AG04450 (cell line): ENCODE data around the gene ARSB. TPM values are rescaled to one million over a fixed set of nuclear protein-coding genes. Genes with fewer than 3 reads are reported as not detected.

Experiments used
- CTCF ChIA-PET: fragments of 300-600, 350-600 bp; formaldehyde crosslinking; extraction: SDS; loops from one replicate; lab custom pipeline; 2022; ENCODE audit warnings: antibody characterized with exemption, inconsistent platforms; lab: Charles Lee
- POLR2A ChIA-PET: fragments of 350-600 bp; formaldehyde crosslinking; extraction: SDS; loops from one replicate; lab custom pipeline; 2021; ENCODE audit warnings: antibody characterized with exemption, inconsistent platforms; lab: Yijun Ruan, JAX
- DNase-seq: peaks from one replicate; pipeline ENCODE4 v3.0.0-alpha.2; 2011; ENCODE audit warnings: low read depth, low spot score
- H3K27ac ChIP-seq: one replicate; pipeline ENCODE4 v1.5.1; 2012; ENCODE audit warnings: low read depth, low read length, control low read depth
- H3K27me3 ChIP-seq: one replicate; pipeline ENCODE4 v1.6.0; 2012; ENCODE audit warnings: low read length; ENCODE audit not compliant: control insufficient read depth, insufficient read depth
- H3K4me3 ChIP-seq: 2 replicates; pipeline ENCODE4 v1.5.1; 2011; ENCODE audit warnings: mild to moderate bottlenecking, low read depth, low read length, control low read depth
- H3K9me3 ChIP-seq: 2 replicates; pipeline ENCODE4 v1.5.1; 2012; ENCODE audit warnings: low read length; ENCODE audit not compliant: control insufficient read depth, insufficient read depth
- polyA plus RNA-seq: library from polyadenylated mRNA; depleted of rRNA; stranded (reverse); fragments of >200 nt; gene quantifications from 2 replicates; pipeline ENCODE4 v1.2.3, GENCODE V29; 2011
- TF ChIP-seq, protein P1 (sequence below): IDR thresholded peaks from 2 replicates; pipeline ENCODE4 v1.5.1; 2011; ENCODE audit warnings: low read depth, low read length, control low read depth, inconsistent platforms

The ARSB gene
- polyA plus RNA-seq, 1 experiment = 21.0 TPM

- H3K27ac ChIP-seq = no peak overlapping the region
- no peaks in the 10 kb centered on the region for H3K9me3 ChIP-seq
- H3K27me3 ChIP-seq = no peaks in the 10 kb centered on the region
- H3K4me3 ChIP-seq = no peak overlapping the region
- ChIA-PET CTCF (interaction anchor here (0.6 to 1.1 kb wide), 2 partner anchors 13 to 219 kb away, joined by 3 read pairs; no protein-coding TSS in a partner anchor), POLR2A (interaction anchor here (0.7 to 1.1 kb wide), 2 partner anchors 28 to 70 kb away, joined by 3 read pairs; no protein-coding TSS in a partner anchor)
- TF ChIP-seq, protein P1, sequence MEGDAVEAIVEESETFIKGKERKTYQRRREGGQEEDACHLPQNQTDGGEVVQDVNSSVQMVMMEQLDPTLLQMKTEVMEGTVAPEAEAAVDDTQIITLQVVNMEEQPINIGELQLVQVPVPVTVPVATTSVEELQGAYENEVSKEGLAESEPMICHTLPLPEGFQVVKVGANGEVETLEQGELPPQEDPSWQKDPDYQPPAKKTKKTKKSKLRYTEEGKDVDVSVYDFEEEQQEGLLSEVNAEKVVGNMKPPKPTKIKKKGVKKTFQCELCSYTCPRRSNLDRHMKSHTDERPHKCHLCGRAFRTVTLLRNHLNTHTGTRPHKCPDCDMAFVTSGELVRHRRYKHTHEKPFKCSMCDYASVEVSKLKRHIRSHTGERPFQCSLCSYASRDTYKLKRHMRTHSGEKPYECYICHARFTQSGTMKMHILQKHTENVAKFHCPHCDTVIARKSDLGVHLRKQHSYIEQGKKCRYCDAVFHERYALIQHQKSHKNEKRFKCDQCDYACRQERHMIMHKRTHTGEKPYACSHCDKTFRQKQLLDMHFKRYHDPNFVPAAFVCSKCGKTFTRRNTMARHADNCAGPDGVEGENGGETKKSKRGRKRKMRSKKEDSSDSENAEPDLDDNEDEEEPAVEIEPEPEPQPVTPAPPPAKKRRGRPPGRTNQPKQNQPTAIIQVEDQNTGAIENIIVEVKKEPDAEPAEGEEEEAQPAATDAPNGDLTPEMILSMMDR = no peak
- DNase-seq = no peak
These were observed 238.9 kb downstream of the ARSB start for GRCh38 chr5:78746021-78746770.

GRCh38 chr5:78744951-78745534, 240.1 kb downstream of the ARSB start:
- CTCF ChIA-PET = interaction anchor here (0.5 to 1.3 kb wide), 4 partner anchors 221 to 1094 kb away, joined by 3 read pairs; no protein-coding TSS in a partner anchor
- H3K27me3 ChIP-seq = no peaks in the 10 kb centered on the region
- POLR2A ChIA-PET = no interaction called here
- DNase-seq = no peak
- TF ChIP-seq, protein P1 = no peak
- no peak overlapping the region for H3K4me3 ChIP-seq
- H3K9me3 ChIP-seq = no peaks in the 10 kb centered on the region
- no peak overlapping the region for H3K27ac ChIP-seq

DNA sequence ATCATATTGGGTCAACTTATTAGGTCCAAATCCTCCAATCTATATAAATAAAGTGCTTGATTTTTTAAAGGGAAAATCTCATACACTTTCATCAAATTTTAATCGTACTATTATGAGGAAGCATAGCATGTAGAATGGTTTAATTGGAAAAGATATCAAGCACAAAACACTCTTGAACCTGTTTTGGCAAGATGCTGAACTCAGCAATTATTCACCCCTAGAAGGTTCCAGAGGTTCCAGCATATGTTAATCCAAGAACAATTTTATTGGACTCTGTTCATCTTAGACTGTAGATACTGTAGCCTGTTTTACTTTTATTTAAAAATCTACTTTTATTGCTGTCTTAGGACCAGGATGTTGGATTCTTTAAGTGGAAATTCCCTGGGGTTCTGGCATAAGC, 244.1 kb downstream of the ARSB start:
- ChIA-PET POLR2A (no interaction called here), CTCF (no interaction called here)
- TF ChIP-seq, protein P1 = no peak
- Histone ChIP-seq H3K27me3 (peaks cover 2% of the 10 kb centered on the region), H3K4me3 (no peak overlapping the region), H3K9me3 (no peaks in the 10 kb centered on the region), H3K27ac (no peak overlapping the region)
- no peak for DNase-seq

GRCh38 chr5:78738693-78739300, 246.3 kb downstream of the ARSB start:
- CTCF ChIA-PET = no interaction called here
- POLR2A ChIA-PET = no interaction called here
- no peak for DNase-seq
- peaks cover 7% of the 10 kb centered on the region; the same call in 1 of the 2 replicates for H3K9me3 ChIP-seq
- no peak overlapping the region for H3K27ac ChIP-seq
- H3K27me3 ChIP-seq = peaks cover 2% of the 10 kb centered on the region
- no peak overlapping the region for H3K4me3 ChIP-seq
- TF ChIP-seq, protein P1 = no peak

GRCh38 chr5:78738104-78738503, 247.0 kb downstream of the ARSB start:
- CTCF ChIA-PET = no interaction called here
- peaks cover 2% of the 10 kb centered on the region for H3K27me3 ChIP-seq
- H3K27ac ChIP-seq = no peak overlapping the region
- no peak for DNase-seq
- TF ChIP-seq, protein P1 = no peak
- no peak overlapping the region for H3K4me3 ChIP-seq
- peaks cover 7% of the 10 kb centered on the region; the same call in 1 of the 2 replicates for H3K9me3 ChIP-seq
- POLR2A ChIA-PET = no interaction called here
